ENCODE measurements around the gene IL4R. TPM values are rescaled to one million over a fixed set of nuclear protein-coding genes. Genes with fewer than 3 reads are reported as not detected.

IL4R gene
- total and polyA plus RNA-seq, 4 donors: 15.5 to 61.9 (median 29.9) TPM

GRCh38 chr16:27399969-27400368, 86.2 kb downstream of the IL4R start:
- H3K27me3 ChIP-seq (ENCODE audit: control insufficient read depth in 4 of 4, insufficient read depth in 4 of 4, low read length in 3 of 4): peaks cover 0 to 3% (median 0%) of the 10 kb centered on the region in 4 donors
- no peaks in the 10 kb centered on the region for H3K9me3 ChIP-seq (ENCODE audit: control insufficient read depth in 4 of 4, low read length in 3 of 4)
- 82% methylated on average over 2 of the region's 2 CpGs for WGBS
- no peaks in the 10 kb centered on the region for H3K36me3 ChIP-seq (ENCODE audit: control insufficient read depth in 4 of 4, insufficient read depth in 3 of 4, low read depth in 1 of 4, low read length in 3 of 4)
- no peak for DNase-seq (ENCODE audit: low spot score)
- no peak overlapping the region for H3K4me3 ChIP-seq (ENCODE audit: low read depth in 1 of 3, low read length in 3 of 3)
- H3K9ac ChIP-seq (ENCODE audit: low read depth in 1 of 2, low read length in 2 of 2): no peak overlapping the region
- TF ChIP-seq EGR1 (IDR thresholded peaks at IDR 0.05; ENCODE audit: low read depth in 2 of 2): no peak
- TF ChIP-seq REST (IDR thresholded peaks at IDR 0.05): no peak
- no peak for TF ChIP-seq FOXA1 (IDR thresholded peaks at IDR 0.05)
- TF ChIP-seq ATF3 (IDR thresholded peaks at IDR 0.05): no peak
- TF ChIP-seq TAF1 (conservative IDR thresholded peaks at IDR 0.05): no peak
- TF ChIP-seq GABPA (IDR thresholded peaks at IDR 0.05 in 1 of 2, conservative IDR thresholded peaks at IDR 0.05 in 1 of 2): no peak
- no peak for TF ChIP-seq SP1 (IDR thresholded peaks at IDR 0.05)
- TF ChIP-seq YY1 (IDR thresholded peaks at IDR 0.05): no peak
- no peak for TF ChIP-seq JUND (IDR thresholded peaks at IDR 0.05)
- no peak for TF ChIP-seq MAX (IDR thresholded peaks at IDR 0.05)
- TF ChIP-seq FOXA2 (IDR thresholded peaks at IDR 0.05): no peak
- TF ChIP-seq RXRA (IDR thresholded peaks at IDR 0.05): no peak
- no peak for TF ChIP-seq RAD21 (IDR thresholded peaks at IDR 0.05)
- TF ChIP-seq HNF4A (conservative IDR thresholded peaks at IDR 0.05): no peak
- TF ChIP-seq CTCF (IDR thresholded peaks at IDR 0.05; ENCODE audit: low read depth, low read length, missing input control): no peak
- no peak for TF ChIP-seq NR2F2 (IDR thresholded peaks at IDR 0.05)
- no peak for TF ChIP-seq HNF4G (IDR thresholded peaks at IDR 0.05)
- H3K4me1 ChIP-seq (ENCODE audit: control insufficient read depth in 4 of 4, insufficient read depth in 4 of 4, low read length in 3 of 4): no peaks in the 10 kb centered on the region
- H3K27ac ChIP-seq (ENCODE audit: low read depth in 1 of 2, low read length in 2 of 2): no peak overlapping the region

GRCh38 chr16:27400751-27401620, 87.2 kb downstream of the IL4R start:
- H3K9me3 ChIP-seq (ENCODE audit: control insufficient read depth in 4 of 4, low read length in 3 of 4): no peaks in the 10 kb centered on the region
- DNase-seq (ENCODE audit: low spot score): no peak
- no peaks in the 10 kb centered on the region for H3K4me1 ChIP-seq (ENCODE audit: control insufficient read depth in 4 of 4, insufficient read depth in 4 of 4, low read length in 3 of 4)
- TF ChIP-seq RXRA (IDR thresholded peaks at IDR 0.05) (no peak), SP1 (IDR thresholded peaks at IDR 0.05) (no peak), TAF1 (conservative IDR thresholded peaks at IDR 0.05) (no peak), JUND (IDR thresholded peaks at IDR 0.05) (no peak)
- H3K27ac ChIP-seq (ENCODE audit: low read depth in 1 of 2, low read length in 2 of 2): no peak overlapping the region
- 42% methylated on average over 11 of the region's 11 CpGs for WGBS
- peaks cover 0 to 3% (median 0%) of the 10 kb centered on the region in 4 donors for H3K27me3 ChIP-seq (ENCODE audit: control insufficient read depth in 4 of 4, insufficient read depth in 4 of 4, low read length in 3 of 4)
- H3K36me3 ChIP-seq (ENCODE audit: control insufficient read depth in 4 of 4, insufficient read depth in 3 of 4, low read depth in 1 of 4, low read length in 3 of 4): no peaks in the 10 kb centered on the region
- H3K9ac ChIP-seq (ENCODE audit: low read depth in 1 of 2, low read length in 2 of 2): no peak overlapping the region
- no peak overlapping the region for H3K4me3 ChIP-seq (ENCODE audit: low read depth in 1 of 3, low read length in 3 of 3)
